GM12878 (cell line): ENCODE results near the gene IAPP. TPM values are rescaled to one million over a fixed set of nuclear protein-coding genes. Genes with fewer than 3 reads are reported as not detected.

Experiments
- ATAC-seq: fragments of 200-7000 bp; cut with Tn5 transposase; 3 replicates; pipeline ENCODE4 v1.9.1; 2020; ENCODE audit warnings: mild to moderate bottlenecking, moderate library complexity
- BruUV-seq: library from RNA; stranded (reverse); fragments of 400-500 nt; replicated peaks from 2 replicates; lab custom pipeline; 2021; lab: Mats Ljungman, UMichigan
- CTCF ChIA-PET: fragments of 300-600 bp; sonication (Branson Sonifier 250); formaldehyde crosslinking; extraction: SDS; loops from one replicate; lab custom pipeline; 2021; ENCODE audit warnings: inconsistent platforms; lab: Yijun Ruan, JAX
- POLR2A ChIA-PET: fragments of 350-600 bp; formaldehyde crosslinking; extraction: SDS; loops from one replicate; lab custom pipeline; 2021; ENCODE audit warnings: inconsistent platforms; lab: Charles Lee
- RAD21 ChIA-PET: fragments of 300-600 bp; sonication (Branson Sonifier 250); formaldehyde crosslinking; loops from one replicate; lab custom pipeline; 2023; ENCODE audit warnings: antibody characterized with exemption; ENCODE audit not compliant: unreplicated experiment; lab: Charles Lee
- SMC1A ChIA-PET: fragments of 300-600 bp; sonication (Branson Sonifier 250); formaldehyde crosslinking; loops from one replicate; lab custom pipeline; 2023; ENCODE audit not compliant: unreplicated experiment, uncharacterized antibody; lab: Charles Lee
- DNase-seq: peaks from one replicate; pipeline ENCODE4 v3.0.0-alpha.2; 2011; ENCODE audit warnings: low read depth, low spot score
- FAIRE-seq: peaks from 3 replicates; lab custom pipeline; 2011; peaks lifted over from hg19 to GRCh38; lab: Jason Lieb, UNC
- H2AFZ ChIP-seq: 2 replicates; pipeline ENCODE4 v1.6.0; 2011; ENCODE audit warnings: low read depth, low read length, control low read depth; ENCODE audit not compliant: control insufficient read depth
- H3K27ac ChIP-seq: 2 replicates; pipeline ENCODE4 v1.5.1; 2011; ENCODE audit warnings: control low read depth; ENCODE audit not compliant: control insufficient read depth, insufficient read depth
- H3K27me3 ChIP-seq, 2 experiments: replicated peaks in 1 of 2; 2 replicates each; pipeline versions ENCODE4 v1.6.0 to v1.6.1; 2011; ENCODE audit warnings: low read length in 1 of 2; ENCODE audit not compliant: control insufficient read depth in 2 of 2, insufficient read depth in 2 of 2
- H3K36me3 ChIP-seq, 2 experiments: 2 replicates each; pipeline ENCODE4 v1.5.1; 2011; ENCODE audit warnings: low read length in 1 of 2; ENCODE audit not compliant: control insufficient read depth in 2 of 2, insufficient read depth in 2 of 2
- H3K4me1 ChIP-seq: 2 replicates; pipeline ENCODE4 v1.6.1; 2011; ENCODE audit warnings: mild to moderate bottlenecking, low read length, moderate library complexity, mixed read lengths; ENCODE audit not compliant: control insufficient read depth, insufficient read depth
- H3K4me2 ChIP-seq: 2 replicates; pipeline ENCODE4 v1.6.0; 2011; ENCODE audit warnings: control low read depth; ENCODE audit not compliant: control insufficient read depth, insufficient read depth
- H3K4me3 ChIP-seq: fragments of 200-600 bp; sonication (generic); 2 replicates; pipeline ENCODE4 v1.5.1; 2016
- H3K79me2 ChIP-seq: 2 replicates; pipeline ENCODE4 v1.6.0; 2011; ENCODE audit warnings: low read length; ENCODE audit not compliant: control insufficient read depth, insufficient read depth
- H3K9ac ChIP-seq: 2 replicates; pipeline ENCODE4 v1.8.0; 2011; ENCODE audit warnings: low read length, control low read depth, mixed read lengths; ENCODE audit not compliant: control insufficient read depth, insufficient read depth
- H3K9me3 ChIP-seq: replicated peaks from 3 replicates; pipeline ENCODE4 v1.5.1; 2011; ENCODE audit warnings: mild to moderate bottlenecking, low read length; ENCODE audit not compliant: control insufficient read depth, insufficient read depth
- H4K20me1 ChIP-seq: 2 replicates; pipeline ENCODE4 v1.6.0; 2011; ENCODE audit not compliant: control insufficient read depth, insufficient read depth
- MAX ChIP-seq: IDR thresholded peaks from 2 replicates; pipeline ENCODE4 v1.6.1; 2012; ENCODE audit warnings: low read depth, low read length, improper control_type of control experiment
- WGBS: methylation state at CpG from one replicate; pipeline ENCODE4 v1.1.6; 2016; ENCODE audit warnings: low lambda C conversion rate; ENCODE audit not compliant: insufficient replicate concordance, insufficient coverage; ENCODE audit errors: missing lambda C conversion rate; 5-methylcytosine and 5-hydroxymethylcytosine counted together
- in situ Hi-C: fragments of 300-500 bp; cut with MboI; formaldehyde crosslinking; loops from 9 replicates; pipeline ENCODE4 v1.14.3; 2018; ENCODE audit warnings: mixed read lengths
- intact Hi-C: fragments of 100-400 bp; cut with micrococcal nuclease; formaldehyde crosslinking; loops from one replicate; pipeline ENCODE4 v1.14.2; 2022; ENCODE audit not compliant: unreplicated experiment
- polyA plus RNA-seq, 11 experiments: library from polyadenylated mRNA; depleted of rRNA in 4 of 11; unstranded in 6 of 11; stranded (reverse) in 5 of 11; fragments of >200 nt; fragmentation: Nextera tagmentation in 4 of 11; fragmentation: Illumina TruSeq in 1 of 11; extraction: Ambion mirVana in 4 of 11; extraction: Trizol in 1 of 11; gene quantifications; 1 replicate in 1 of 11; 2 replicates in 10 of 11; pipeline versions ENCODE4 v1.2.1 to v1.2.3, GENCODE V29; 2011 to 2016; ENCODE audit warnings: inconsistent platforms in 2 of 11, missing spikeins in 2 of 11, low read depth in 1 of 11
- total RNA-seq, 4 experiments: library from RNA; depleted of rRNA in 3 of 4; stranded (reverse); fragments of >200 nt in 3 of 4; fragmentation: Illumina TruSeq in 1 of 4; extraction: Trizol in 1 of 4; gene quantifications; 2 replicates each; pipeline versions ENCODE4 v1.2.1 to v1.2.3, GENCODE V29; 2013 to 2021

IAPP gene
- total and polyA plus RNA-seq, 10 of the 15 experiments (the other 5 are each of a cell fraction or from before 2014, with no cell fraction given) = not detected

GRCh38 chr12:21428241-21428640, 55.5 kb downstream of the IAPP start:
- in situ Hi-C loops = no loop called here
- FAIRE-seq (no peak), ATAC-seq (no peak), DNase-seq (no peak)
- ChIA-PET POLR2A (no interaction called here), CTCF (interaction anchor here (0.8 kb wide), 1 partner anchor 105 kb away, joined by 3 read pairs; no protein-coding TSS in a partner anchor), RAD21 (no interaction called here), SMC1A (no interaction called here)
- H3K4me2 ChIP-seq = no peak overlapping the region
- H3K27me3 ChIP-seq = no peaks in the 10 kb centered on the region; a peak in 1 of 4 replicates
- intact Hi-C loops = no loop called here
- no TSS peak for BruUV-seq
- H4K20me1 ChIP-seq = no peaks in the 10 kb centered on the region
- WGBS = 75% methylated on average over 4 of the region's 4 CpGs
- H2AFZ ChIP-seq = no peak overlapping the region
- H3K36me3 ChIP-seq = no peaks in the 10 kb centered on the region
- no peak overlapping the region for H3K9ac ChIP-seq
- no peak overlapping the region for H3K27ac ChIP-seq
- TF ChIP-seq MAX = no peak
- no peaks in the 10 kb centered on the region for H3K9me3 ChIP-seq
- no peak overlapping the region for H3K4me3 ChIP-seq
- no peaks in the 10 kb centered on the region for H3K4me1 ChIP-seq
- no peaks in the 10 kb centered on the region for H3K79me2 ChIP-seq

Other genes starting within 250 kb of the IAPP start
- not detected in 2 replicates for gene SLCO1B1, start 241.7 kb upstream of the IAPP start, total RNA-seq (2014; rRNA removed)
- not detected in 2 replicates for gene SLCO1B1, start 241.7 kb upstream of the IAPP start, total RNA-seq (2014; rRNA removed; fragmentation: Illumina TruSeq; extraction: Trizol)
- not detected in 2 replicates for gene SLCO1B1, start 241.7 kb upstream of the IAPP start, total RNA-seq (2021)
- 0.15 and 0.40 TPM in 2 replicates for gene SLCO1B1, start 241.7 kb upstream of the IAPP start, polyA plus RNA-seq (2011; rRNA removed)
- not detected in 2 replicates for gene SLCO1B1, start 241.7 kb upstream of the IAPP start, polyA plus RNA-seq (2014; fragmentation: Illumina TruSeq; extraction: Trizol)
- not detected for gene SLCO1B1, start 241.7 kb upstream of the IAPP start, polyA plus RNA-seq (2014; fragmentation: Nextera tagmentation; extraction: Ambion mirVana)
- gene SLCO1B1, start 241.7 kb upstream of the IAPP start, polyA plus RNA-seq (2014; rRNA removed) = not detected in 2 replicates
- not detected for gene SLCO1B1, start 241.7 kb upstream of the IAPP start, polyA plus RNA-seq (2016; fragmentation: Nextera tagmentation; extraction: Ambion mirVana)
- not detected in 2 replicates for gene SLCO1A2, start 38.0 kb upstream of the IAPP start, total RNA-seq (2014; rRNA removed)
- gene SLCO1A2, start 38.0 kb upstream of the IAPP start, total RNA-seq (2014; rRNA removed; fragmentation: Illumina TruSeq; extraction: Trizol) = not detected in 2 replicates
- gene SLCO1A2, start 38.0 kb upstream of the IAPP start, total RNA-seq (2021) = not detected in 2 replicates
- gene SLCO1A2, start 38.0 kb upstream of the IAPP start, polyA plus RNA-seq (2011; rRNA removed) = 0.03 TPM in 1 of 2 replicates, not detected in the other
- not detected in 2 replicates for gene SLCO1A2, start 38.0 kb upstream of the IAPP start, polyA plus RNA-seq (2014; fragmentation: Illumina TruSeq; extraction: Trizol)
- not detected for gene SLCO1A2, start 38.0 kb upstream of the IAPP start, polyA plus RNA-seq (2014; fragmentation: Nextera tagmentation; extraction: Ambion mirVana)
- gene SLCO1A2, start 38.0 kb upstream of the IAPP start, polyA plus RNA-seq (2014; rRNA removed) = not detected in 2 replicates
- gene SLCO1A2, start 38.0 kb upstream of the IAPP start, polyA plus RNA-seq (2016; fragmentation: Nextera tagmentation; extraction: Ambion mirVana) = not detected
- 11.0 and 15.3 TPM in 2 replicates for gene PYROXD1, start 64.8 kb downstream of the IAPP start, total RNA-seq (2014; rRNA removed)
- gene PYROXD1, start 64.8 kb downstream of the IAPP start, total RNA-seq (2014; rRNA removed; fragmentation: Illumina TruSeq; extraction: Trizol) = 16.3 and 18.2 TPM in 2 replicates
- gene PYROXD1, start 64.8 kb downstream of the IAPP start, total RNA-seq (2021) = 18.6 and 20.1 TPM in 2 replicates
- 22.4 and 38.2 TPM in 2 replicates for gene PYROXD1, start 64.8 kb downstream of the IAPP start, polyA plus RNA-seq (2011; rRNA removed)
- 19.1 and 22.9 TPM in 2 replicates for gene PYROXD1, start 64.8 kb downstream of the IAPP start, polyA plus RNA-seq (2014; fragmentation: Illumina TruSeq; extraction: Trizol)
- gene PYROXD1, start 64.8 kb downstream of the IAPP start, polyA plus RNA-seq (2014; fragmentation: Nextera tagmentation; extraction: Ambion mirVana) = 10 to 100 TPM; 11.6 to 18.0 TPM
- 11.9 and 13.5 TPM in 2 replicates for gene PYROXD1, start 64.8 kb downstream of the IAPP start, polyA plus RNA-seq (2014; rRNA removed)
- gene PYROXD1, start 64.8 kb downstream of the IAPP start, polyA plus RNA-seq (2016; fragmentation: Nextera tagmentation; extraction: Ambion mirVana) = 10 to 100 TPM; 26.8 to 28.3 TPM
- 60.2 and 71.2 TPM in 2 replicates for gene RECQL, start 128.7 kb downstream of the IAPP start, total RNA-seq (2014; rRNA removed)
- gene RECQL, start 128.7 kb downstream of the IAPP start, total RNA-seq (2014; rRNA removed; fragmentation: Illumina TruSeq; extraction: Trizol) = 112 and 113 TPM in 2 replicates
- 64.2 and 65.2 TPM in 2 replicates for gene RECQL, start 128.7 kb downstream of the IAPP start, total RNA-seq (2021)
- gene RECQL, start 128.7 kb downstream of the IAPP start, polyA plus RNA-seq (2011; rRNA removed) = 47.4 and 74.2 TPM in 2 replicates
- 88.6 and 104 TPM in 2 replicates for gene RECQL, start 128.7 kb downstream of the IAPP start, polyA plus RNA-seq (2014; fragmentation: Illumina TruSeq; extraction: Trizol)
- 10 to 100 TPM; 59.4 to 76.5 TPM for gene RECQL, start 128.7 kb downstream of the IAPP start, polyA plus RNA-seq (2014; fragmentation: Nextera tagmentation; extraction: Ambion mirVana)
- gene RECQL, start 128.7 kb downstream of the IAPP start, polyA plus RNA-seq (2014; rRNA removed) = 42.9 and 54.0 TPM in 2 replicates
- 100 to 1,000 TPM; 120 to 130 TPM for gene RECQL, start 128.7 kb downstream of the IAPP start, polyA plus RNA-seq (2016; fragmentation: Nextera tagmentation; extraction: Ambion mirVana)
- 18.3 and 23.7 TPM in 2 replicates for gene GOLT1B, start 128.9 kb downstream of the IAPP start, total RNA-seq (2014; rRNA removed)
- 35.7 and 36.7 TPM in 2 replicates for gene GOLT1B, start 128.9 kb downstream of the IAPP start, total RNA-seq (2014; rRNA removed; fragmentation: Illumina TruSeq; extraction: Trizol)
- gene GOLT1B, start 128.9 kb downstream of the IAPP start, total RNA-seq (2021) = 28.7 and 33.5 TPM in 2 replicates
- gene GOLT1B, start 128.9 kb downstream of the IAPP start, polyA plus RNA-seq (2011; rRNA removed) = 28.7 and 45.5 TPM in 2 replicates
- gene GOLT1B, start 128.9 kb downstream of the IAPP start, polyA plus RNA-seq (2014; fragmentation: Illumina TruSeq; extraction: Trizol) = 29.1 and 47.3 TPM in 2 replicates
- 10 to 100 TPM; 60.0 to 77.4 TPM for gene GOLT1B, start 128.9 kb downstream of the IAPP start, polyA plus RNA-seq (2014; fragmentation: Nextera tagmentation; extraction: Ambion mirVana)
- 18.4 and 21.0 TPM in 2 replicates for gene GOLT1B, start 128.9 kb downstream of the IAPP start, polyA plus RNA-seq (2014; rRNA removed)
- 10 to 100 TPM; 51.1 to 58.2 TPM for gene GOLT1B, start 128.9 kb downstream of the IAPP start, polyA plus RNA-seq (2016; fragmentation: Nextera tagmentation; extraction: Ambion mirVana)
- gene SPX, start 153.4 kb downstream of the IAPP start, total RNA-seq (2014; rRNA removed) = not detected in 2 replicates
- not detected in 2 replicates for gene SPX, start 153.4 kb downstream of the IAPP start, total RNA-seq (2014; rRNA removed; fragmentation: Illumina TruSeq; extraction: Trizol)
- 0.11 TPM in 1 of 2 replicates, not detected in the other for gene SPX, start 153.4 kb downstream of the IAPP start, total RNA-seq (2021)
- gene SPX, start 153.4 kb downstream of the IAPP start, polyA plus RNA-seq (2011; rRNA removed) = 0.05 and 0.12 TPM in 2 replicates
- gene SPX, start 153.4 kb downstream of the IAPP start, polyA plus RNA-seq (2014; fragmentation: Illumina TruSeq; extraction: Trizol) = not detected in 2 replicates
- gene SPX, start 153.4 kb downstream of the IAPP start, polyA plus RNA-seq (2014; fragmentation: Nextera tagmentation; extraction: Ambion mirVana) = under 1 TPM in 1 of 2 experiments, not detected in 1; 0.05 TPM
- gene SPX, start 153.4 kb downstream of the IAPP start, polyA plus RNA-seq (2014; rRNA removed) = not detected in 2 replicates
- gene SPX, start 153.4 kb downstream of the IAPP start, polyA plus RNA-seq (2016; fragmentation: Nextera tagmentation; extraction: Ambion mirVana) = not detected
- not detected in 2 replicates for gene GYS2, start 231.9 kb downstream of the IAPP start, total RNA-seq (2014; rRNA removed)
- gene GYS2, start 231.9 kb downstream of the IAPP start, total RNA-seq (2014; rRNA removed; fragmentation: Illumina TruSeq; extraction: Trizol) = not detected in 2 replicates
- not detected in 2 replicates for gene GYS2, start 231.9 kb downstream of the IAPP start, total RNA-seq (2021)
- not detected in 2 replicates for gene GYS2, start 231.9 kb downstream of the IAPP start, polyA plus RNA-seq (2011; rRNA removed)
- gene GYS2, start 231.9 kb downstream of the IAPP start, polyA plus RNA-seq (2014; fragmentation: Illumina TruSeq; extraction: Trizol) = not detected in 2 replicates
- gene GYS2, start 231.9 kb downstream of the IAPP start, polyA plus RNA-seq (2014; fragmentation: Nextera tagmentation; extraction: Ambion mirVana) = not detected
- gene GYS2, start 231.9 kb downstream of the IAPP start, polyA plus RNA-seq (2014; rRNA removed) = not detected in 2 replicates
- gene GYS2, start 231.9 kb downstream of the IAPP start, polyA plus RNA-seq (2016; fragmentation: Nextera tagmentation; extraction: Ambion mirVana) = not detected